ENCODE measurements around the gene SHH. TPM values are rescaled to one million over a fixed set of nuclear protein-coding genes. Genes with fewer than 3 reads are reported as not detected.

Gene SHH
- total RNA-seq, 3 donors from 2014 or later: 2.4 to 9.6 (median 6.6) TPM

- no peak for DNase-seq
- peaks cover 10% of the 10 kb centered on the region for H3K4me1 ChIP-seq (ENCODE audit: low read depth)
- no peak overlapping the region for H3K4me3 ChIP-seq
- intact Hi-C loops (cut with DNase I, micrococcal nuclease): no loop called here
- no peak for TF ChIP-seq CTCF (IDR thresholded peaks at IDR 0.05)
- no peaks in the 10 kb centered on the region for H3K9me3 ChIP-seq
- H3K36me3 ChIP-seq (ENCODE audit: low read depth): no peaks in the 10 kb centered on the region
- ATAC-seq: no peak
Measured at GRCh38 chr7:155751409-155751808, 60.9 kb downstream of the SHH start.

GRCh38 chr7:155750255-155751125 is 61.8 kb downstream of the SHH start:
- no peak for TF ChIP-seq CTCF (IDR thresholded peaks at IDR 0.05)
- DNase-seq: no peak
- Histone ChIP-seq H3K4me1 (ENCODE audit: low read depth) (peaks cover 10% of the 10 kb centered on the region), H3K9me3 (no peaks in the 10 kb centered on the region), H3K36me3 (ENCODE audit: low read depth) (peaks cover 3% of the 10 kb centered on the region), H3K4me3 (no peak overlapping the region)
- intact Hi-C loops (cut with DNase I, micrococcal nuclease): no loop called here
- no peak for ATAC-seq

Other genes starting within 250 kb of the SHH start
- 10 to 100 TPM; 59.9 to 75.8 (median 69.8) TPM for gene RBM33, start 167.8 kb downstream of the SHH start, total RNA-seq

Measured in mucosa of descending colon (tissue), 3 donors.